ENCODE measurements around the gene HS6ST1.

GRCh38 chr2:128275498-128276045, 43.1 kb downstream of the HS6ST1 start:
- TF ChIP-seq CTCF (IDR thresholded peaks at IDR 0.05) (no peak), POLR2A (IDR thresholded peaks at IDR 0.05) (no peak)
